Astrocyte of the hippocampus (primary cell): ENCODE measurements around the gene STK24.
"Not testable (repeated sequence)": the region's sequence is repeated elsewhere in the genome, so short reads cannot be mapped to it uniquely, and the experiment has no call there.

Experiments used
- DNase-seq: peaks from one replicate; pipeline ENCODE4 v3.0.0; 2011; ENCODE audit warnings: low read depth, low spot score

Gene STK24

GRCh38 chr13:98576963-98577835 is at the start of gene STK24:
STK24 (minus strand) TSS chr13:98577107; CDS start chr13:98576786, 321 bp downstream.
- DNase-seq = peak; percentile 90

- no peak for DNase-seq
These were observed 49.5 kb upstream of the STK24 start for GRCh38 chr13:98626298-98626935.

GRCh38 chr13:98624589-98624988 is 47.7 kb upstream of the STK24 start:
- not testable (repeated sequence) for DNase-seq

- no peak for DNase-seq
These were observed 46.0 kb upstream of the STK24 start for GRCh38 chr13:98622931-98623331.

GRCh38 chr13:98619556-98619955 is 42.6 kb upstream of the STK24 start:
- DNase-seq = no peak

GRCh38 chr13:98615595-98615994 is 38.7 kb upstream of the STK24 start:
- DNase-seq = not testable (repeated sequence)

- no peak for DNase-seq
These were observed 36.7 kb upstream of the STK24 start for GRCh38 chr13:98613591-98613990.

GRCh38 chr13:98609756-98610155 is 32.8 kb upstream of the STK24 start:
- no peak for DNase-seq

GRCh38 chr13:98606296-98606695 is 29.4 kb upstream of the STK24 start:
- DNase-seq = no peak

GRCh38 chr13:98599502-98600328 is 22.8 kb upstream of the STK24 start:
- DNase-seq = peak; percentile 70

- DNase-seq = no peak
These were observed 21.1 kb upstream of the STK24 start for GRCh38 chr13:98598043-98598442.

- DNase-seq = no peak
These were observed 18.2 kb upstream of the STK24 start for GRCh38 chr13:98595134-98595533.

- DNase-seq = no peak
These were observed 15.4 kb upstream of the STK24 start for GRCh38 chr13:98592362-98592732.

GRCh38 chr13:98591721-98592361 is 14.9 kb upstream of the STK24 start:
- DNase-seq = no peak

- DNase-seq = not testable (repeated sequence)
These were observed 13.6 kb upstream of the STK24 start for GRCh38 chr13:98590471-98590870.

- DNase-seq = not testable (repeated sequence)
These were observed 12.6 kb upstream of the STK24 start for GRCh38 chr13:98589516-98589915.

GRCh38 chr13:98586400-98587345 is 9.8 kb upstream of the STK24 start:
- DNase-seq = no peak

- DNase-seq = no peak
These were observed 9.0 kb upstream of the STK24 start for GRCh38 chr13:98585946-98586345.

- DNase-seq = no peak
These were observed 8.5 kb upstream of the STK24 start for GRCh38 chr13:98585398-98585754.

- DNase-seq = peak; percentile 46
These were observed 7.9 kb upstream of the STK24 start for GRCh38 chr13:98584668-98585397.
